ENCODE measurements around the gene CC2D2B.

- TF ChIP-seq EZH2 (IDR thresholded peaks at IDR 0.05; ENCODE audit: insufficient read depth, poor library complexity, severe bottlenecking) (no peak), EZH2phosphoT487 (IDR thresholded peaks at IDR 0.05; ENCODE audit: insufficient read depth, low read depth) (no peak)
Measured at GRCh38 chr10:95920798-95921426, 13.1 kb downstream of the CC2D2B start.

Data from GM23248 (cell line).